ENCODE measurements around the gene SCAP.

DNA sequence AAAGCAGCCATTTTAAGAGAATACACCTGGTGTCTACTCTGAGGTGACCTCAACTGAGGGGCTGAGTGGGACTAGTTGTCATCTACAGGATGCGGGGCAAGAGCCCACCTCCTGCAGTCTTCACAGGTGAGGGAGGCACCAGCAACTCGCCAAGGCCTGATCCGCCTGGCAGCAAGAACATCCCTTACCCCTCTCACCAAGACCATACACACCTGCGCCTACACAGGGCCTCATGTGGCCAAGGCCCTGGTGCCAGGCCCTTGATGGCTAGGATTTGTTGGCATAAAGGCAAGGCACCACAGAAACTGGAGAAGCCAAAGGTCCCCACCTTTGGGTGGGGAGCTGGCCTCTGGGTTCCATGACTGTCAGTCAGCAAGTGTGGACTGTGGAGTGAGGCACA, 19.4 kb upstream of the SCAP start:
- TF ChIP-seq POLR2A (IDR thresholded peaks at IDR 0.05; ENCODE audit: low read depth, low read length) (no peak), RAD21 (IDR thresholded peaks at IDR 0.05; ENCODE audit: low read length) (no peak), CEBPB (IDR thresholded peaks at IDR 0.05; ENCODE audit: low read depth, low read length) (no peak)
- TF ChIP-seq, protein P1, sequence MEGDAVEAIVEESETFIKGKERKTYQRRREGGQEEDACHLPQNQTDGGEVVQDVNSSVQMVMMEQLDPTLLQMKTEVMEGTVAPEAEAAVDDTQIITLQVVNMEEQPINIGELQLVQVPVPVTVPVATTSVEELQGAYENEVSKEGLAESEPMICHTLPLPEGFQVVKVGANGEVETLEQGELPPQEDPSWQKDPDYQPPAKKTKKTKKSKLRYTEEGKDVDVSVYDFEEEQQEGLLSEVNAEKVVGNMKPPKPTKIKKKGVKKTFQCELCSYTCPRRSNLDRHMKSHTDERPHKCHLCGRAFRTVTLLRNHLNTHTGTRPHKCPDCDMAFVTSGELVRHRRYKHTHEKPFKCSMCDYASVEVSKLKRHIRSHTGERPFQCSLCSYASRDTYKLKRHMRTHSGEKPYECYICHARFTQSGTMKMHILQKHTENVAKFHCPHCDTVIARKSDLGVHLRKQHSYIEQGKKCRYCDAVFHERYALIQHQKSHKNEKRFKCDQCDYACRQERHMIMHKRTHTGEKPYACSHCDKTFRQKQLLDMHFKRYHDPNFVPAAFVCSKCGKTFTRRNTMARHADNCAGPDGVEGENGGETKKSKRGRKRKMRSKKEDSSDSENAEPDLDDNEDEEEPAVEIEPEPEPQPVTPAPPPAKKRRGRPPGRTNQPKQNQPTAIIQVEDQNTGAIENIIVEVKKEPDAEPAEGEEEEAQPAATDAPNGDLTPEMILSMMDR (conservative IDR thresholded peaks at IDR 0.05; ENCODE audit: low read depth, low read length): no peak
- TF ChIP-seq, protein P2, sequence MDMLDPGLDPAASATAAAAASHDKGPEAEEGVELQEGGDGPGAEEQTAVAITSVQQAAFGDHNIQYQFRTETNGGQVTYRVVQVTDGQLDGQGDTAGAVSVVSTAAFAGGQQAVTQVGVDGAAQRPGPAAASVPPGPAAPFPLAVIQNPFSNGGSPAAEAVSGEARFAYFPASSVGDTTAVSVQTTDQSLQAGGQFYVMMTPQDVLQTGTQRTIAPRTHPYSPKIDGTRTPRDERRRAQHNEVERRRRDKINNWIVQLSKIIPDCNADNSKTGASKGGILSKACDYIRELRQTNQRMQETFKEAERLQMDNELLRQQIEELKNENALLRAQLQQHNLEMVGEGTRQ (IDR thresholded peaks at IDR 0.05; ENCODE audit: low read depth, low read length): no peak

Measured in IMR-90 (cell line).